ENCODE measurements around the gene PTPRN2.

Gene PTPRN2

DNA sequence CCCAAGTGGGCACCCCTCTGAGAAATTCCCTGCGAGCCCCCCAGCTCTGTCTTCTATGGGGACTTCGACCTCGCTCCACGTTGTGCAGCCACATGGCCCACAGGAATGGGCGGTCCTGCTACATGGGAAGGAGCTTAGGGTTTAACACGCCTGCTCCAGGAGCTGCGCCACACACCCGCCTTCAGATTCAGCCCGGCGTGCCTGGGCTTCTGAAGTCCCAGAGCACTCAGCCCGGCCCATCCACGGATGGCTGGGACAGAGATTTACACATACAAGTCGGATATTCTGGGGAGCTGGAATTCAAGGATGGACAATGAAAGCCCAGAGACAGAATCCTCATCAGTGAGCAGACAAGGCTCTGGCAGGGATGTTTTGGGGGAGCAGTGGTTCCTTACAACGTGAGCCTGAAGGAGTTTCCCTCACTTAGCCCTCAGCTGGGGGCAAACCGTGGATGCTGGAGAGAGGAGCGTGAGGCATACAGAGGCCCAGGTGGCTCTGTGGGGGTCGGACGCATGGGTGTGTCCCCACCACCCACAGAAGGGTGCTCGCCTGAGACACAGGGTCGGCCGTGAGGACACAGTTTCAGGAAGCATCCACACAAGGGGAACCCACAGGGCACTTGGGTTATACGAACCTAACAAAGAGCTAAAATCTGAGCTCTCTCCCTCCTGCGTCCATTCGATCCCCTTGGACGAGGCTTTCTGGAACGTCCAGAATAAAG lies 877.9 kb downstream of the PTPRN2 start:
- no peak for DNase-seq (ENCODE audit: low read depth)
- H3K4me3 ChIP-seq (ENCODE audit: low read depth, low read length) = no peak overlapping the region
- TF ChIP-seq, protein P1, sequence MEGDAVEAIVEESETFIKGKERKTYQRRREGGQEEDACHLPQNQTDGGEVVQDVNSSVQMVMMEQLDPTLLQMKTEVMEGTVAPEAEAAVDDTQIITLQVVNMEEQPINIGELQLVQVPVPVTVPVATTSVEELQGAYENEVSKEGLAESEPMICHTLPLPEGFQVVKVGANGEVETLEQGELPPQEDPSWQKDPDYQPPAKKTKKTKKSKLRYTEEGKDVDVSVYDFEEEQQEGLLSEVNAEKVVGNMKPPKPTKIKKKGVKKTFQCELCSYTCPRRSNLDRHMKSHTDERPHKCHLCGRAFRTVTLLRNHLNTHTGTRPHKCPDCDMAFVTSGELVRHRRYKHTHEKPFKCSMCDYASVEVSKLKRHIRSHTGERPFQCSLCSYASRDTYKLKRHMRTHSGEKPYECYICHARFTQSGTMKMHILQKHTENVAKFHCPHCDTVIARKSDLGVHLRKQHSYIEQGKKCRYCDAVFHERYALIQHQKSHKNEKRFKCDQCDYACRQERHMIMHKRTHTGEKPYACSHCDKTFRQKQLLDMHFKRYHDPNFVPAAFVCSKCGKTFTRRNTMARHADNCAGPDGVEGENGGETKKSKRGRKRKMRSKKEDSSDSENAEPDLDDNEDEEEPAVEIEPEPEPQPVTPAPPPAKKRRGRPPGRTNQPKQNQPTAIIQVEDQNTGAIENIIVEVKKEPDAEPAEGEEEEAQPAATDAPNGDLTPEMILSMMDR (conservative IDR thresholded peaks at IDR 0.05; ENCODE audit: low read depth, low read length) = no peak

DNA sequence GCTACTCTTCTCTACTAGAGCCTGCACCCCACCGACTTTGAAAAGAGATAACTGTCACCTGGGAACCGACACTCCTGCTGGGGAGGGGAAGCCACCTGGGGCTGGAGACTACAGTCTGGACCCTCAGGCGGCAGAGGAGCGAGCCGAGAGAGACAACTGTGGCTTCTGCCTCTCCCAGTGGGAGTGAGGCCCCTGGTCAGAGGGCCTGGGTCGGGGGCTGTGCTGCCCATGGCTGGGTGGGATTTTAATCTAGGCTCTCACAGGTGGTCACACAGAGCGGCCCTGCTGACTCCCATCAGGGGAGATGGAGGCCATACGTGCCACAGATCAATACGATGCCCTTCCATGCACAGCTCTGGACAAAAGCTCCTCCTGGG lies 878.7 kb downstream of the PTPRN2 start:
- DNase-seq (ENCODE audit: low read depth) = no peak
- H3K4me3 ChIP-seq (ENCODE audit: low read depth, low read length) = no peak overlapping the region
- TF ChIP-seq, protein P1 (conservative IDR thresholded peaks at IDR 0.05; ENCODE audit: low read depth, low read length) = no peak

DNA sequence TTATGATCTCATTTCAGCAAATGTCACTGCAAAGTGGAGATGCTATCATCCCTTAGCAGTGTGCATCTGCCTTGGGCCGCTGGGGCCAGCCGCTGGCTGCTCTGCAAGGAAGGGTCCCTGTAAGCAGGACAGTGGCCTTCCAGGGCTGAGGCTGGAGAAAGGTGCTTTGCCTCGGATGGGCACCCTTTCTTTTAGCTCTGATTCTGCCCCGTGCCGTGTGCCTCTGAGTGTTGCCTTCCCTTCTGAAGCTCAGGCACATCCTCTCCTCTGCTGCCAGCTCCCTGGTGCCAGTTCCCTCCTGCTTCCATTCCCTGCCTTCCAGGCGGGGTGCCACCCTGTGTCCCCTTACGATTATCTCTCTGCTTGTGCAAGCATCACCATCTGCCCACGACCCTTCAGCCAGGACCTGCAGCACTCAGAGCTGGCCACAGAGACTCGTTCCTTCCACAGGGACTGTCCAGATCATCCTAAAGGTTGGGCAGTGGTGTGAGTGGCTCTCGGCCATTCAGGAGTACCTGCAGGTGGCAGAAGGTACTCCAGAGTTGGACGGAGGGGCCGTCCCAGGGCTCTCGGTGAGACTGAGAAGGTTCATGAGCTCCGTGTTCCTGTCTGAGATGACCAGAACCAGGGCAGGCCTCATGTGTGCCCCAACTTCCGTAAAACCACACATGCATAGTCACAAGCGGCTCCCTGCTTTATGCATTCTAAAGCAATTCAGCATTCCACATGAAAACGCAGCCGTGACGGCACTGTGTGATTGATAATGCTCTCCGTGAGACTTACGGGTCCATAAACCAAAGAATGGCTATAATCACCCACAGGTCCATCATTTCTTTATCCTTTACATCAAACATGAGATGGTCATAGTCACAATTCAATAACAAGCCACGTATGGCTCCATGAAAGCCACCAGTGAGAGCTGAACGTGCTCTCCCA lies 879.4 kb downstream of the PTPRN2 start:
- TF ChIP-seq, protein P1 (conservative IDR thresholded peaks at IDR 0.05; ENCODE audit: low read depth, low read length) = no peak
- no peak overlapping the region for H3K4me3 ChIP-seq (ENCODE audit: low read depth, low read length)
- DNase-seq (ENCODE audit: low read depth) = no peak

DNA sequence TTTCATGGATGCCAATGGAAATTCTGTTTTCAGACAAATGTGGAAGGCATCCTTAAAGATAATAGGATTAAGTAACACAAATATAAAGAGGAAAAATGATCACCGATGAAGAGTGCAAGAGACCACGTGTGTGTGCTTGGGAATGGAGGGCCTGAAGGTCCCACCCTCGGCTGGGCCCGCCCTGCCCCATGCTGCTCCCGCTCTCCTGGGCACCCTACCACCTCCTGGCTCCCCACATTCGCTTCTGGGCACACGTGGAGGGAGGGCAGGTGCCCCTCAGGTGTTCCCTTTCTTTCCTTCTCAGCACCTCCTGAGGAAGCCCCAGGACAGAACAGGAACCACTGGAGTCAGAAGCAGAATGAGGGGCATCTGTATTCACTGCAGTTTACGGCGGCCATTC lies 883.3 kb downstream of the PTPRN2 start:
- DNase-seq (ENCODE audit: low read depth) = no peak
- H3K4me3 ChIP-seq (ENCODE audit: low read depth, low read length) = no peak overlapping the region
- TF ChIP-seq, protein P1 (conservative IDR thresholded peaks at IDR 0.05; ENCODE audit: low read depth, low read length) = no peak

DNA sequence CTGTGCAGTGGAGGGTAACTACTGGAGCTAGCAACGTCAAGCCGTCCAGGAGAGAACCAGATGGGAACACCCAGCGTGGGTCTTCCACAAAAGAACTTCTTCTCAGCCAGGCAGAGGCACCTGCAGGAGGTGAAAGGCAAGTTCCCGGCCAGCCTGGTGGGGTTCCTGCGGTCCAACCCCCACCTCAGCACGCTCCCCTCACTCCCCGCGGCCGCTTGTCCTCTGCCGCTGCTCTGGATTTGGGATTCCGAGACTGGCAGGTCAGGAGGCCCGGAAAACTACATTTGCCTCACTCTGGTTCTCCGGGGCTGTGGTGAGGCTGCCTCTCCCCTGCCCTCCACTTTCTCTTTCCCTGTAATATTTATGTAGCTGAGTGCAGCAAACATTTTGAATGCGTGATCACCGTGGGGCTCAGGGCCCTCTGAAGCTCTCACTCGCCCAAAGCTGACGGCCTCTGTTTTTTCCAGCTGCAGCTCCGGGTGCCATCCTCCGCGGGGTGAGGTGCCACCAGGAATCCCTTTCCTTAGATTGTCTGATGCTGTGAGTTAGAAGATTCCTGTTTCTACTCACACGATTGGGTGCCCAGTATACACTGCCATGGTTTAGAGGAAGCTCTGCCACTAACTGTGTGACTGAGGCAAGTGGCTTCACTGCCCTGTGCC lies 884.0 kb downstream of the PTPRN2 start:
- no peak overlapping the region for H3K4me3 ChIP-seq (ENCODE audit: low read depth, low read length)
- no peak for DNase-seq (ENCODE audit: low read depth)
- TF ChIP-seq, protein P1 (conservative IDR thresholded peaks at IDR 0.05; ENCODE audit: low read depth, low read length) = no peak

DNA sequence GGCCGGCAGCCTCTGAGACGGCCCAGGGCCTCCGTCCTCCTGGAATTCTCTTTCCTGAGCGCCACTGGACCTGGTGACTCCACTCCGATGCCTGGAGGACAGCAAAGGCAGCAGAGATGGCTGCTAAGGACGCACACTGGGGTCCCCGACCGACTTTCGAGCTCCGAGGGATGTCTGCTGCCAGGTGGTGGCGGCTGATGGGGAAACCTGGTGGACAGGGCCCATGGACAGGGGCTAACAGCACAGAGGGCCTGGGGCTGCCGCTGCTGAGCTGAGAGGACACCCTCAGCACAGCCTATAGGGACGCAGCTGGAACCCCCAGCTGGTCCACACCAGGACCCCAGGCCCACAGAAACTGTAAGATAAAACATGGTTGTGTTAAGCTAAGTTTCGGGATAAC lies 884.5 kb downstream of the PTPRN2 start:
- TF ChIP-seq, protein P1 (conservative IDR thresholded peaks at IDR 0.05; ENCODE audit: low read depth, low read length) = no peak
- H3K4me3 ChIP-seq (ENCODE audit: low read depth, low read length) = no peak overlapping the region
- no peak for DNase-seq (ENCODE audit: low read depth)

Data from choroid plexus epithelial cell (primary cell).